RWPE1 (cell line): ENCODE data around the gene GREB1L.

ENCODE experiments used
- CTCF ChIA-PET: fragments of 350-600 bp; sonication (Branson Sonifier 250); formaldehyde crosslinking; extraction: SDS; loops from one replicate; lab custom pipeline; 2021; lab: Yijun Ruan, JAX
- POLR2A ChIA-PET: fragments of 400-600 bp; formaldehyde crosslinking; extraction: SDS; loops from one replicate; lab custom pipeline; 2020; ENCODE audit warnings: antibody characterized with exemption; ENCODE audit not compliant: low non-redundant PET; lab: Yijun Ruan, JAX
- DNase-seq: peaks from one replicate; pipeline ENCODE4 v3.0.0; 2012; ENCODE audit warnings: low spot score
- H3K27ac ChIP-seq: fragments of 450-650 bp; 2 replicates; pipeline ENCODE4 v1.5.1; 2017
- TF ChIP-seq, protein P1 (sequence below): fragments of 450-650 bp; conservative IDR thresholded peaks from 2 replicates; pipeline ENCODE4 v1.5.1; 2017; ENCODE audit warnings: low read depth, mild to moderate bottlenecking

Gene GREB1L

DNA sequence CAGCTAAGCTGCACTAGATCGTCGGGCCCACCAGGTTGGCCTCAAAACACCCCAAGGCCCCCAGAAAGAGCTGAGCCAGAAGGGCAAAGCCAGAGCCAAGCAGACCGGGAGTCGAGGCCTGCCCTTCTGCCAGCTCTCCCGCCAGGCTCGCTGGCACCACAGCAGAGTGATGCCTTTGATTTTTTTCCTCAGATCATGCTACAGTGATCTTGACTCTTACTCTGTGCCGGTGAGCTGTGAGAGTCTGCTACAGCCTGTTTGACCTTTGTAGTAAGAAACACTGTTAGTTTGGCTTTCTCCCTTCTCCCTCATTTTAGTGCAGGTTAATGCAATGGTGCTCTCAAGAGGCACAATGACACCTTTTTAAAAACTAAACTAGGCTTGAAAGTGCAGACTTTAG is 260.6 kb downstream of the GREB1L start:
- H3K27ac ChIP-seq: no peak overlapping the region
- CTCF ChIA-PET: interaction anchor here (0.8 kb wide), 1 partner anchor 98 kb away, joined by 4 read pairs; no protein-coding TSS in a partner anchor
- TF ChIP-seq, protein P1, sequence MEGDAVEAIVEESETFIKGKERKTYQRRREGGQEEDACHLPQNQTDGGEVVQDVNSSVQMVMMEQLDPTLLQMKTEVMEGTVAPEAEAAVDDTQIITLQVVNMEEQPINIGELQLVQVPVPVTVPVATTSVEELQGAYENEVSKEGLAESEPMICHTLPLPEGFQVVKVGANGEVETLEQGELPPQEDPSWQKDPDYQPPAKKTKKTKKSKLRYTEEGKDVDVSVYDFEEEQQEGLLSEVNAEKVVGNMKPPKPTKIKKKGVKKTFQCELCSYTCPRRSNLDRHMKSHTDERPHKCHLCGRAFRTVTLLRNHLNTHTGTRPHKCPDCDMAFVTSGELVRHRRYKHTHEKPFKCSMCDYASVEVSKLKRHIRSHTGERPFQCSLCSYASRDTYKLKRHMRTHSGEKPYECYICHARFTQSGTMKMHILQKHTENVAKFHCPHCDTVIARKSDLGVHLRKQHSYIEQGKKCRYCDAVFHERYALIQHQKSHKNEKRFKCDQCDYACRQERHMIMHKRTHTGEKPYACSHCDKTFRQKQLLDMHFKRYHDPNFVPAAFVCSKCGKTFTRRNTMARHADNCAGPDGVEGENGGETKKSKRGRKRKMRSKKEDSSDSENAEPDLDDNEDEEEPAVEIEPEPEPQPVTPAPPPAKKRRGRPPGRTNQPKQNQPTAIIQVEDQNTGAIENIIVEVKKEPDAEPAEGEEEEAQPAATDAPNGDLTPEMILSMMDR: no peak
- DNase-seq: no peak
- POLR2A ChIA-PET: no interaction called here

DNA sequence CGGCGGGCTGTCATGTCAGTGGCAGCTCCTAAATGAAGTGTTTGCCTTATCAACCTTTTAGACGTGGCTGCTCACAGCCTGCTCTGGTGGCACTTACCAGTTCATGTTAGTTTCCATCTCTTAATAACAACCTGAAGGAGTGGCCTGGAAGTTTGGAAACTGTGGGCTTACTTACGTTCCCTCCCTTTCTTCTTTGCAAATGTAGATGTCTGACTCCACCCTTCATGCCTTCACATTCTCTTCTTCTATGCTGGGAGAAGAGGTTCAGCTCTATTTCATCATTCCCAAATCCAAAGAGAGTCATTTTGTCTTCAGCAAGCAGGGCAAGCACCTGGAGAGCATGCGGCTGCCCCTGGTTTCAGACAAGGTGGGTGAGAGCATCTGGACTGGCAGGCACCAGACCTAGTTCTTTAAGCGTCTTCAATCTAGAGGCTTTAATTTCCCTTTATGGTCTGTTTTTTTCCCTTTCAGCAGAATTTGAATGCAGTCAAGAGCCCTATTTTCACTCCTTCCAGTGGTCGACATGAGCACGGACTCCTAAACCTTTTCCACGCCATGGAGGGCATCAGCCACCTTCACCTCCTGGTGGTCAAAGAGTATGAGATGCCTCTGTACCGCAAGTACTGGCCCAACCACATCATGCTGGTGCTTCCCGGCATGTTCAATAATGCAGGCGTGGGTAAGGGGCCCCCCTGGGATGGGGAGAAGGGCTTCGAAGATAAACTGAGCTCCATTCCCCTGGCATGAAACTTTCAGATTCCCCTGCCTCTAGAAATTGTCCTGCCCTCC is 266.1 kb downstream of the GREB1L start:
- no peak for DNase-seq
- ChIA-PET POLR2A (no interaction called here), CTCF (interaction anchor here (0.6 kb wide), 1 partner anchor 8 kb away, joined by 3 read pairs; no protein-coding TSS in a partner anchor)
- no peak overlapping the region for H3K27ac ChIP-seq
- TF ChIP-seq, protein P1: no peak

DNA sequence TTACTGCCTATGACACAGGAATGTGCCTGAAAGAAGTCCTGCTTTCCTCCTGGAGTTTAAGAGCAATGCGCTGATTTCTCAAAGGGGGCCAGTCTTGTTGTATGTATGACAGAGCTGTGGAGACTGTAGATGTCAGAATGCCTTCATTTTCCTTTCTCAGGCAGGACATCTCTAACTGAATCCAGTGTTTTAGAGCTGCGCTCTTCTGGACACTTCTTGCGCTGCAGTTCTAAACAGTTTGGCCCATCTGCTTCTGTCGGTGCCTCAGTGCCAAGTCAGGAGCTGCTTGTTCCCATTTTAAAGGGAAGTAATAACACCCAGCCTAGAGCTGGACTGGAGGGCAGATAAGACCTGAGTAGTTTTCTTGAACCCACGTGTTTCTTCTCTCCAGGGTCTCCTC is 267.0 kb downstream of the GREB1L start:
- ChIA-PET CTCF (interaction anchor here (0.6 kb wide), 2 partner anchors 18 to 21 kb away, joined by 3 read pairs; no protein-coding TSS in a partner anchor), POLR2A (no interaction called here)

GRCh38 chr18:21513292-21513691 is 271.3 kb downstream of the GREB1L start:
- ChIA-PET POLR2A (no interaction called here), CTCF (no interaction called here)
- DNase-seq: no peak
- TF ChIP-seq, protein P1: no peak
- H3K27ac ChIP-seq: no peak overlapping the region

More for the DNA sequence above, 267.0 kb downstream of the GREB1L start:
- DNase-seq: no peak
- TF ChIP-seq, protein P1: no peak
- no peak overlapping the region for H3K27ac ChIP-seq

DNA sequence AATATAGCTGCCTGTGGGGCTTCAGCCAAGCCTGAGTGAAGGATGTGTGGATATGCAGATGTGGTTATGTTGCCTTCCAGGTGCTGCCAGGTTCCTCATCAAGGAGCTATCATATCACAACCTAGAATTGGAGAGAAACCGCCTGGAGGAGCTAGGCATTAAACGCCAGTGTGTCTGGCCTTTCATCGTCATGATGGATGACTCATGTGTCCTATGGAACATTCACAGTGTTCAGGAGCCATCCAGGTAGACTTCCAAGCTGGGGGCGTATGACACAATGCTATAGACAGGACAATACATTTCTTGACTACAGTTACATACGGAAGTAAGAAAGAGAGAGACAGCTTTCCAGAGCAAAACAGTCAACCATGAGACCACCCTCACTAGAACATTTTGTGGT is 271.7 kb downstream of the GREB1L start:
- DNase-seq: peak; percentile 15
- TF ChIP-seq, protein P1: no peak
- no peak overlapping the region for H3K27ac ChIP-seq
- ChIA-PET POLR2A (no interaction called here), CTCF (interaction anchor here (0.7 to 1.2 kb wide), 2 partner anchors 8 to 318 kb away, joined by 3 to 4 read pairs; no protein-coding TSS in a partner anchor)

DNA sequence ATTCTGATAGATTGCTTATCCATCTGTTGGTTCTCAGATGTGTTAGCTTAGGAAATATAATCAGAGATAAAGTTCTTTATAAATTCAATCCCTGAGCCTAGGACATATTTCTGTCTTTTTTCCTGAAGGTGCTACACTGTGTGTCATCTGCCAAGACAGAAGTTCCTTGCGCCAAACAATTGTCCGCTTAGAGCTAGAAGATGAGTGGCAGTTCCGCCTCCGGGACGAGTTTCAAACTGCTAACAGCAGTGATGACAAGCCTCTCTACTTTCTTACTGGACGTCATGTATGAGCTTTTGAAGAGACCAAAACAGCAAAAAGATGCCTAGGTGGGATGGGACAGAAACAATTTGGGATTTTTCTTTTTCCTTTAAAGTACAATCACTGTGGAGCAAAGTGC is 280.5 kb downstream of the GREB1L start:
- TF ChIP-seq, protein P1: no peak
- ChIA-PET CTCF (no interaction called here), POLR2A (no interaction called here)
- no peak for DNase-seq
- H3K27ac ChIP-seq: no peak overlapping the region
